CD1c-positive myeloid dendritic cell (primary cell): Measurements from ENCODE around the gene BNIPL.

Source experiments
- DNase-seq: peaks from one replicate; pipeline ENCODE4 v3.0.0-alpha.2; 2016; ENCODE audit errors: extremely low spot score

The BNIPL gene

GRCh38 chr1:151036356-151036755 is at the start of gene BNIPL:
BNIPL (plus strand) TSS chr1:151036586; CDS start chr1:151036726, 140 bp downstream.
- DNase-seq: no peak

GRCh38 chr1:150987924-150988323 is 48.5 kb upstream of the BNIPL start:
- DNase-seq: no peak

- no peak for DNase-seq
These were observed 43.8 kb upstream of the BNIPL start for GRCh38 chr1:150992626-150993025.

DNA sequence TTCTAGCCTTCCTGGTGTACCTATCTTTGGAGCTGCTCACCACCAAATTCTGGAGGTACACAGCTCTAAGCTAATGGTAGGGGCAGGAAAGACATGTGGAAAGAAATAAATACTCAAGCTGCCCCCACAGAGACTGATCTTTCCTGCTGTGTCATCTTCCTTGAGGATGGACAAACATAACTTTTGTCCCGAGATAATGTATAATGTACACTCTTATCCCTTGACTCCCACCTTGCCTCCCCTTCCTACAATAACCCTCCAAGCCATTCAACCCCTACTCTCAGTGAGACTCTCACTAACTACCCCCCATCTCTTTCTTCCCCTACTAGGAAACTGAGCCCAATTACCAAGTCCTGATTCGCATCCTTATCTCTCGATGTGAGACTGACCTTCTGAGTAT is 42.1 kb upstream of the BNIPL start:
- DNase-seq: no peak

DNA sequence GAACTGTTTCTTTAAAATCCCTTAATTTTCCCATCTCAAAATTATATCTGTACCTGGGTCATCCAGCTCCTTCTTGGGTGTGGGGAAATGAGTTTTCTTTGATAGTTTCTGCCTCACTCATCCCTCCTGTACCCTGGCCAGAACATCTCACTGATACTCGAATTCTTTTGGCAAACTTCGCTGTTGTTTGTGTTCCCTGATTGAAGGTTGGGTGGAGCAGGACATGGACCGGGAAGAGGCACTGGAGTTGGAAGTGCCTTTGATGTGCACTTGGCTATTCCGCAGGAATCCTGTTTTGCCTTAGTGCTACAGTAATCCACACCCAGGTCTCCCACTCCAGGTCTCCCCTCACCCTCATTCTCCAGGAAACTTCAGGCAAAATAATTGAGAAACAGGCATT is 40.9 kb upstream of the BNIPL start:
- DNase-seq: no peak

- DNase-seq: peak; percentile 58
These were observed 40.5 kb upstream of the BNIPL start for GRCh38 chr1:150995896-150996295.

DNA sequence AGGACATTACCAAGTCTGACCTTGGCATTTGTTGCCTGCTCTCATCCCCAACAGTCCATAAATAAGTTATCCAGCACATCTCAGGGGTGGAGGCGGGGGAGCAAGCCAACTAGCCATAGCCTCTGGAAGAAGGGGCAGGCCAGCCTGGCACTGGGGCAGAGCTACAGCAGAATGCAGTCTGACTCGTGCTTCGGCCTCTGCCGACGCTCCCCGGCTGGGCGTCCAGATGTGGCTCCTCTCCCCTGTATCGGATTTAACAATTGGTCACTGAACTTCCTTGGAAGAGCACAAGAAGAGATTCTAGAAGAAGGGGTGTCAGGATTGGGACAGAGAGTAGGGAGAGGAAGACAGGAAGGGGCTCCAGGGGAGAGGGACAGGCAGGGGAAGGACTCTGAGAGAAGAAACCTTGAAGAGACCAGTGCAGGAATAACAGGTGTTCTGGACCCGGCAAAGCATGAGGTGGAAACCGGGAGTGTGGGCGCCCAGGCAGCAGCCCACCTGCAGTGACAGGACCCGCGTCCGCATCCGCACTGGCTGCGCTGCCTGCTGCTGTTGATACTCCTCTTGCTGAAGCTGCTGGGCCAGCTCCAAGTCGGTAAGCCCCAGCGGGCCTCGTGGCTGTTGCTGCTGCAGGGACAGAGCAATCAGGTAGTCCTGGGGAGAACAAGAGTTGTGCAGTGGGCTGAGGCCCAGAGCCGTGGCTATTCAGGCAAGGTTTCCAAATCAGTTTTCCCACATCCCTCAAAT is 39.1 kb upstream of the BNIPL start:
- no peak for DNase-seq

- no peak for DNase-seq
These were observed 38.4 kb upstream of the BNIPL start for GRCh38 chr1:150997949-150998348.

GRCh38 chr1:150999051-150999674 is 37.2 kb upstream of the BNIPL start:
- peak; percentile 64 for DNase-seq

- DNase-seq: peak; percentile 24
These were observed 36.5 kb upstream of the BNIPL start for GRCh38 chr1:150999926-151000325.

DNA sequence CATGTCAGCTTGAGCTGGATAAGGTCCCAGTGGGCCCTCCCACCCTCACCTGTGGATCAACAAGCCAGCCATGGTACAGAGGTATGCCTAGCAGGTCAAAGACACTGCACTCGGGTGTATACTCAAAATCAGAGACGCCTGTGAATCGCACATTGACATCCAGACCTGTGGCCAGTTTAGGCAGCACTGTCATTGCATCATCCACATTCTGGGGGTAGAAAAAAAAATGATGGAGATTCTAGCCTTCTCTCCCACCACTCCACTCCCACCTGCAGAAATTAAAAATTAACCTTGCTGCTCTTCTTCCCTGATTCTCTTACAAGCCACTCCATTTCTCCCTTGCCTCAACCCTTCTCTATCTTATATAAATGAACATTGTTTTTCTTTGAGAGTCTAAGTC is 36.0 kb upstream of the BNIPL start:
- DNase-seq: no peak

- peak; percentile 77 for DNase-seq
These were observed 34.8 kb upstream of the BNIPL start for GRCh38 chr1:151001602-151002001.

- DNase-seq: peak; percentile 67
These were observed 34.3 kb upstream of the BNIPL start for GRCh38 chr1:151002051-151002450.

DNA sequence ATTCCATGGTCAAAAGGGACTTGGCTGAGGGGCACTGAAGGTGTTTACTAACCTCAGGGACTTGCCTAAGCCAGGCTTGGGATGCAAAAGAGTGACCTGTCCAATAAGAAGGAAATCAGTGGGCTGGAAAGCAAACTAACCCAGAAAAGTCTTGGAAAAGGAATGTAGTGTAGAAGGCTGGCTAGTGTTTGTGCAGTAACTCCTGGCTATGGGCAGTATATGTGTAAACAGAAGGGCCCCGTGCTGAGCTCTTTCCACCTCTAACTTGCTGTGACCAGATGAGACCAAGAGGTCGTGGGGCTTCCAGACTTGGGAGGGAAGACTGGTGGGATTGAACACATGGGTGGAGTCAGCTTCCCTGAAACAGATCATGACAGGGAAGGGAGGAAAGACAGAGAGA is 33.8 kb upstream of the BNIPL start:
- DNase-seq: no peak

DNA sequence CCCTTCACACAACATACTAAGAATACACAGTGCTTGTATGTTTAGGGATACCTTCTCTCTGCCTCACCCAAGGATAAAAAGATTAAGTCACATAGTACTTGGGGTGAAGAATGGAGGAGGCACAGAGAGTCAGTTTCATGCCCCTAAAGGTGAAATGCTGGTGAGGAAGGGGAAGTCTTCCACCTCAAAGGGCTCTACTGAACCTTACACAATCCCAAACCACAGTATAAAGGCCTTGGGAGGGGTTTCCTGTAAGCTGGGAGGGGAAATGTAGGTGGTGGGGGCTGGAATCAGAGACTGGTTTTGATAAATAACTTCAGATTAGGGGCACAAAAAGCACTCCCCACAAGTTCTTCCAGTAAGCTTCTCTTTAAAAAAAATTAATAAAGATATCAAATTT is 33.2 kb upstream of the BNIPL start:
- peak; percentile 53 for DNase-seq

DNA sequence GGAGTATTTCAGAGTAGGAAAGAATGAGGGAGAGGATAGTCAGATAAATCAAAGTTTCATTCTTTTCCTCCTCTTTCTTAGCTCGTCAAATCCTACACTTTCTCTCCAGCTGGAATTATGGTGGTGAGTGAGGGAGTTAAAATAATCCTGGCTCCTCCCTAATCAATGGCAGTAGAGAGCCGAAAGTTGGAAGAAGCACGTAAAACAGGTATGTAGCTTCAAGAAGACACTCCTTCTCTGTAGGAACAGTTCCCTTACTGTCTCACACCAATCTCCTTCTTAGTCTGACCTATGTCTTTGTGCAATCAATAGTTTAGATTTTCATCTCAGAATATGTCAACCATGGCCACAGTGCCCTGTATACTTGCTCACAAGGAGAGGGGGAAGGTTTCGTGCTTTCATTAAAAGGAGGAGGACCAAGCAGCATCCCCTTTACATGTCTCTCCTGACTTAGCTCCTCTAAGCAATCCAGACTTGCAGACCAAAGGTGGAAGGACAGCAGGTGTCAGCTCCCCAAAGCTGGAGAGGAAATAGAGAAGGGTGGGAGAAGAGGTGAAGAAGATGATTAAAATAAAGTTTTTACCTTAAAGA is 30.6 kb upstream of the BNIPL start:
- DNase-seq: no peak

DNA sequence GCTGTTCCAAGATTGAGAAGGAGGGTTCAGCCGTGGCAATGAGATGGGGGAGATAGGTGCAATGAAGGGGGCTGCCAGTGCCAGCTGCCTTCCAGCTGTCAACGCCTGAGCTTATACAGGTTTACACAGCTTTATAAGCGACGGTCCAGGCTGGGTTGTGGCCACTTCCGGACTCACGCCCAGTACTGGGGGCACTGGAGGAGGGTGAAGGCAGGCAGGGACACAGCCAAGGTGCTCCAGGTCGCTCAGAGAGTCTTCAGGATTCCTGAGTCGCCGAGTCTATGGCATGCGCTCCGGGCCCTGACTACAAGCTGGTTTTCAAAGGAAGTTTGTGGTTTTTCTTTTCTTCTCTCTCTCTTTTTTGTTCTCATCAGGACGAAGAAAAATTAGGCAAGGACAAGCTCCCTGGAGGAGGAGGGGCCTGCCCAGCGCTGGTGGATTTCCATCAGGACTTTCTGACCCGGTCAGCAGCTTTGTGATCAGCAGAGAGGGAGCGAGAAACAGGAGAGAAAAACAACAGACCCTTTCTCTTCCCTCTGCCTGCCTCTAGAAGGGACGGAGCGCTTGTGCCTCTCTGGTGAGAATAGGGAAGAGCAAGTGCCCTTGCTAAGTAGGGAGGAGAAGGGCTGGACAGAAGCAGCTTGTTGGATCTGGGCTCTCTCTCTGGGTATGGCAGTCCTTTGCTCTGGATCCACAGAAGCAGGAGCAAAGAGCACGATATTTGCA is 29.9 kb upstream of the BNIPL start, which contains the start of gene MINDY1:
Gene MINDY1 (minus strand): TSS at position 576 of the 726 bp plus-strand sequence. CDS start 4,285 bp downstream, outside the sequence.
- DNase-seq: peak; percentile 73

DNA sequence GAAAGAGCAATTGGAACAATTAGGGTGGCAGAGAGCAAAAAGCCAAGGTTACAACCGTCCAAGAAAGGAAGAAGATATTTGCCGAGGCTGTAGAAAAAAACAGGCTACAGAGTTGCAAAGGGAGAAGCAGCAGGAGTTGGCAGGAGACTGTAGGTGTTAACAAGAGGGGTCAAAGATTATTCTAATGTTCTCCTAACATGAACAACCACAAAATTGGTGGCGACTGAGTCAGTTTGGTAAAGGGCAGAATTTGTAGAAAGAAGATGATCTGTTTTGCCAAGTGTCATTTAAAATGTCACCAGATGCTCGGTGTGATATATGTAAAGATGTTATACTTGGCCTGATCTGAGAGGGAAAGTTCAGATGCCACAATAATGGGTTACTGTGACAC is 28.5 kb upstream of the BNIPL start:
- DNase-seq: no peak

DNA sequence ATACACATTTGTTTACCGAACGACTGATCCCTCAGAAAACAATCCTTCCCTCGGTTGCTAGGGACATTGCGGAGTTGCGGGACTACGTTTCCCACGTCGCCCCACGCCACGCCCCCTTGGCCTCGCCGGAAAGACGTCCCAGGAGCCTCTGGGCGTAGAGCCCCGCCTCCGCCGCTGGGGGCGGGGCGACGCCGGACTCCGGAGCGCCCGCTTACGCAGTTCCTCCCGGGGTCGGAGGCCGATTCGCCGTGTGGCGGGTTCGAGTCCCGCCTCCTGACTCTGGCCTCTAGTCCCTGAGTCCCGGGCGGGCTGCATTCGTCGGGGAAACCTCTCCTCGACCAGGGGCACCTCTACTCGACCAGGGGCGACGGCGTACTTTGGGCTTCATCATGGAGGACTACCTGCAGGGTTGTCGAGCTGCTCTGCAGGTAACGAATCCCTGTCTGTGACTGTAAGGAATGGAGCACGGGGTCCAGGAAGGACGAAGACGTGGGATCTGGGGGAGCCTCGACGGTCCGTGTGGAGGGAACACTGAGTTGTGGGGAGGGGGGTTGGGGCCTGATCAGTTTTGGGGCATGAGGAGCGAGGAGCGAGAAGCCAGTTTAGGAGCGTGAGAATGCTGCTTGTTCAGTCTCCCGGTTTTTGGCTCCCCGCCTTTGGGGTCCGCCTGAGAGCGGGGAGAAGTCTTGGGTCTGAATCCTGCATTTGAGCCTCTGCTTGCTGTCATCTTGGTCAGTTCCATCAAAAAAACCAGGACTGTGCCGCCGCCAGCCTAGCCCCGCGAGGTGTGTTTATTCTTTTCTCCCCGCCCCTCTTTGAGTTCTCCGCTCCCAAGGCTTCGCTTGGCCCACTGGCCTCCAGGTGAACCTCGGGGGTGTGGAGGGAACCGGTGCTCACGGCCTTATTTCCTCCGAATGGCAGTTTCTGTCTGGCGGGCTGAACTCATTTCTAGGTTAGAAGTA is 27.9 kb upstream of the BNIPL start, which contains the start of gene PRUNE1:
Gene PRUNE1 (plus strand): TSS at position 206 of the 962 bp plus-strand sequence. CDS start 184 bp downstream, at position 390.
- peak; percentile 99 for DNase-seq

GRCh38 chr1:151009206-151009587 is 27.2 kb upstream of the BNIPL start:
- no peak for DNase-seq
